Heart left ventricle (tissue), 16 donors: ENCODE results near the gene PEX6. TPM values are rescaled to one million over a fixed set of nuclear protein-coding genes. Genes with fewer than 3 reads are reported as not detected.
A peak's percentile ranks its signal among the peaks of the same experiment; 100 is the strongest.

ENCODE experiments used
- ATAC-seq, 4 donors: fragments of 200-7000 bp; cut with Tn5 transposase; one replicate each; pipeline ENCODE4 v1.9.1; 2020 to 2022; ENCODE audit warnings: moderate library complexity in 4 of 4, mild to moderate bottlenecking in 3 of 4, moderate number of reproducible peaks in 1 of 4
- DNase-seq, 5 donors: peaks; one replicate each; pipeline ENCODE4 v3.0.0-alpha.2; 2020
- H3K27ac ChIP-seq, 12 donors: fragments of 200-600 bp; sonication (generic) in 4 of 12; one replicate each; pipeline versions ENCODE4 v1.5.0 to v1.8.0; 2016 to 2022; ENCODE audit warnings: mild to moderate bottlenecking in 2 of 12
- H3K27me3 ChIP-seq, 9 donors: fragments of 200-600 bp; sonication (generic) in 2 of 9; one replicate each; pipeline versions ENCODE4 v1.5.1 to v1.8.0; 2016 to 2022; ENCODE audit warnings: mild to moderate bottlenecking in 3 of 9
- H3K36me3 ChIP-seq, 9 donors: fragments of 200-600 bp; sonication (generic) in 2 of 9; one replicate each; pipeline versions ENCODE4 v1.5.0 to v1.8.0; 2018 to 2022; ENCODE audit warnings: mild to moderate bottlenecking in 2 of 9
- H3K4me1 ChIP-seq, 12 donors: fragments of 200-600 bp; sonication (generic) in 4 of 12; one replicate each; pipeline versions ENCODE4 v1.5.0 to v1.8.0; 2016 to 2022; ENCODE audit warnings: mild to moderate bottlenecking in 3 of 12
- H3K4me3 ChIP-seq, 12 donors: fragments of 200-600 bp; sonication (generic) in 4 of 12; one replicate each; pipeline versions ENCODE4 v1.5.0 to v1.8.0; 2017 to 2022; ENCODE audit warnings: mild to moderate bottlenecking in 9 of 12, moderate library complexity in 4 of 12
- H3K9me3 ChIP-seq, 12 donors: fragments of 200-600 bp; sonication (generic) in 4 of 12; one replicate each; pipeline versions ENCODE4 v1.5.0 to v1.8.0; 2016 to 2022; ENCODE audit warnings: mild to moderate bottlenecking in 1 of 12
- CTCF ChIP-seq, 12 donors: fragments of 200-600 bp; sonication (generic) in 4 of 12; IDR thresholded peaks; one replicate each; pipeline versions ENCODE4 v1.5.0 to v1.8.0; 2018 to 2022; ENCODE audit warnings: antibody characterized with exemption in 12 of 12, mild to moderate bottlenecking in 5 of 12
- POLR2A ChIP-seq, 2 donors: fragments of 450-650 bp; IDR thresholded peaks; one replicate each; pipeline ENCODE4 v1.6.1; 2017; ENCODE audit warnings: antibody characterized with exemption in 2 of 2, mild to moderate bottlenecking in 2 of 2, moderate library complexity in 2 of 2
- WGBS, 4 donors: extraction: QIAGEN DNeasy Blood & Tissue Kit in 2 of 4; methylation state at CpG; one replicate each; pipeline versions ENCODE4 v1.1.5 to v1.1.7; 2013 to 2018; 5-methylcytosine and 5-hydroxymethylcytosine counted together
- intact Hi-C, 10 donors: fragments of 100-400 bp; cut with DNase I; formaldehyde crosslinking; loops; one replicate each; pipeline versions ENCODE4 v1.11.1 to v1.14.2; 2022
- polyA plus RNA-seq, 2 donors: library from polyadenylated mRNA; stranded (reverse); fragments of 200-250 nt; gene quantifications; one replicate each; pipeline ENCODE4 v1.2.3, GENCODE V29; 2013
- total RNA-seq, 9 donors: library from RNA; depleted of rRNA in 2 of 9; stranded (reverse); fragments of >200 nt in 2 of 9; fragmentation: NEBNext Ultra II Directional in 3 of 9; extraction: Animal tissue kit (Norgen Biotek cat#: 25700) in 3 of 9; gene quantifications; one replicate each; pipeline versions ENCODE4 v1.1.0 to v1.2.4, GENCODE V29; 2016 to 2023
- donor health status: ischemic (EF 13 %, LVEDD 7.1; RV severe dilation, severe dysfunction).
- donor health status: healthy with polysubstance abuse.
- donor health status: DM: no; HTN: yes; CAD: no.
- donor health status: DM: no; HTN: no; CAD: no.
- donor health status: ischemic (EF 25% LVEDD 6.9; RV normal size, moderate dysfunction).
- donor health status: ischemic (EF 25% LVEDD 5.7; RV mildly dilated, moderate dysfunction).
- donor health status: healthy.
- donor health status: DM: yes; HTN: yes; CAD: no.
- donor health status: ischemic (EF 35%, LVEDD 5.7; RV mildly dilated, moderate dysfunction).
- donor health status: nonischemic (EF 11% LVEDD 7.7; RV severe dilation, severe dysfunction).
- donor health status: DM: yes; HTN: yes; CAD: no.
- donor health status: PGD.
- donor health status: ischemic (EF 29% LVEDD 5.4; RV normal size, mild dysfunction).
- donor health status: nonischemic (EF 23%, LVEDD 6.1; RV moderate dilation, normal function).

PEX6 gene
- total and polyA plus RNA-seq, 11 donors, result 10.3 to 27.3 (median 17.8) TPM

GRCh38 chr6:42971746-42972327 lies 7.1 kb downstream of the PEX6 start:
- Histone ChIP-seq H3K27me3 (no peaks in the 10 kb centered on the region), H3K4me3 (no peak overlapping the region), H3K4me1 (peaks cover 0 to 18% (median 2%) of the 10 kb centered on the region in 12 donors), H3K36me3 (peaks cover 0 to 54% (median 23%) of the 10 kb centered on the region in 9 donors), H3K9me3 (no peaks in the 10 kb centered on the region), H3K27ac (no peak overlapping the region)
- 45 to 82% (median 76%) methylated on average over 3 of the region's 3 CpGs for WGBS, 4 donors
- DNase-seq (no peak), ATAC-seq (peak in 1 of 4 donors; percentile 24)
- intact Hi-C loops, result loop anchor here in 1 of 10 donors (10.0 kb wide), 1 partner anchor 67 kb away; no protein-coding TSS in a partner anchor
- TF ChIP-seq CTCF (IDR thresholded peaks at IDR 0.05) (no peak), POLR2A (IDR thresholded peaks at IDR 0.05) (no peak)

- H3K4me3 ChIP-seq, result no peak overlapping the region
- ATAC-seq, result peak in 3 of 4 donors; percentile 21 to 28 (median 23)
- no peaks in the 10 kb centered on the region for H3K27me3 ChIP-seq
- DNase-seq, result no peak
- 73 to 90% (median 86%) methylated on average over 4 of the region's 4 CpGs for WGBS, 4 donors
- H3K36me3 ChIP-seq, result peaks cover 0 to 62% (median 28%) of the 10 kb centered on the region in 9 donors
- H3K4me1 ChIP-seq, result peaks cover 0 to 15% (median 0%) of the 10 kb centered on the region in 12 donors
- no peak overlapping the region for H3K27ac ChIP-seq
- H3K9me3 ChIP-seq, result no peaks in the 10 kb centered on the region
- TF ChIP-seq CTCF (IDR thresholded peaks at IDR 0.05), result no peak
- no peak for TF ChIP-seq POLR2A (IDR thresholded peaks at IDR 0.05)
- intact Hi-C loops, result loop anchor here in 1 of 10 donors (10.0 kb wide), 1 partner anchor 66 kb away; no protein-coding TSS in a partner anchor
Measured at GRCh38 chr6:42970871-42971612, 7.9 kb downstream of the PEX6 start.

GRCh38 chr6:42969934-42970333 lies 9.0 kb downstream of the PEX6 start:
- H3K27me3 ChIP-seq, result no peaks in the 10 kb centered on the region
- H3K4me1 ChIP-seq, result peaks cover 0 to 11% (median 0%) of the 10 kb centered on the region in 12 donors
- TF ChIP-seq POLR2A (IDR thresholded peaks at IDR 0.05) (no peak), CTCF (IDR thresholded peaks at IDR 0.05) (no peak)
- ATAC-seq (no peak), DNase-seq (no peak)
- no peak overlapping the region for H3K27ac ChIP-seq
- intact Hi-C loops, result loop anchor here in 1 of 10 donors (10.0 kb wide), 1 partner anchor 65 kb away; no protein-coding TSS in a partner anchor
- H3K36me3 ChIP-seq, result peaks cover 0 to 71% (median 39%) of the 10 kb centered on the region in 9 donors
- no peaks in the 10 kb centered on the region for H3K9me3 ChIP-seq
- 80 to 97% (median 95%) methylated on average over 4 of the region's 4 CpGs for WGBS, 4 donors
- H3K4me3 ChIP-seq, result no peak overlapping the region

- 90 to 98% (median 95%) methylated on average over 2 of the region's 2 CpGs for WGBS, 4 donors
- peaks cover 0 to 72% (median 44%) of the 10 kb centered on the region in 9 donors for H3K36me3 ChIP-seq
Measured at GRCh38 chr6:42969431-42969830, 9.6 kb downstream of the PEX6 start.

More at GRCh38 chr6:42969431-42969830, 9.6 kb downstream of the PEX6 start:
- Histone ChIP-seq H3K27ac (no peak overlapping the region), H3K9me3 (no peaks in the 10 kb centered on the region), H3K4me1 (peaks cover 0 to 11% (median 0%) of the 10 kb centered on the region in 12 donors), H3K27me3 (no peaks in the 10 kb centered on the region), H3K4me3 (no peak overlapping the region)
- DNase-seq, result no peak
- no peak for TF ChIP-seq POLR2A (IDR thresholded peaks at IDR 0.05)
- TF ChIP-seq CTCF (IDR thresholded peaks at IDR 0.05), result no peak
- ATAC-seq, result no peak
- intact Hi-C loops, result no loop called here
